ENCODE measurements around the gene TP53RK.

DNA sequence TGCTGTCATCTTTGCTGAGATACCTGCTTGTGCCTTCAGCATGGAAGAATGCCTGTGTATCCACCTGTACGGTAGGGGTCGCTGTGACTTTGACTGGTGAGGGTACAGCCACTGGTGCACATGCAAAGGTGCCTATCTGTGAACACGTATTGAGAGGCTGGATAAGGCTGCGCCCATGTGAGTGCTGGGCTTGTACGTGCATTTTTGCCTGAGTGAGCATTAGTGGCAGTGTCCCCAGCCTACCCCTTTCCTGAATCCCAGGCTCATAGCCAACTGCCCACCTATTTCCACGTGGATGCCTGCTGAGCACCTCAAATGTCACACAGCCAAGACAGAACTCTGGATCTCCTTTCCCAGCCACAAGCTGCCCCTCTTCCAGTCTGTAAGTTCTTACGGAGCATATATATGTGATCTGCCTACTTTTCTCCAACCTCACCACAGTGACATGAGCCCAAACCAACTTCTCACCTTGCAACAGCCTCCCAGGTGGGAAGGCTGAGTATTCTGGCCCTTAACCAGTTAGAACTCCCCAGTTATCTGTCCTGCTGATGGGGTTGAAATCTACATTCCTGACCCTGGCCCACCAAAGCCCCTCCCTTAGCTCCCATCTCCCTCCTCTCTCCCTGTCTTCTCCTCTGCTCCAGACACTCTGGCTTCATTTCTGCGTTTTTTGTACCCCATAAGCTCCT, 19.1 kb upstream of the TP53RK start:
- TF ChIP-seq, protein P1, sequence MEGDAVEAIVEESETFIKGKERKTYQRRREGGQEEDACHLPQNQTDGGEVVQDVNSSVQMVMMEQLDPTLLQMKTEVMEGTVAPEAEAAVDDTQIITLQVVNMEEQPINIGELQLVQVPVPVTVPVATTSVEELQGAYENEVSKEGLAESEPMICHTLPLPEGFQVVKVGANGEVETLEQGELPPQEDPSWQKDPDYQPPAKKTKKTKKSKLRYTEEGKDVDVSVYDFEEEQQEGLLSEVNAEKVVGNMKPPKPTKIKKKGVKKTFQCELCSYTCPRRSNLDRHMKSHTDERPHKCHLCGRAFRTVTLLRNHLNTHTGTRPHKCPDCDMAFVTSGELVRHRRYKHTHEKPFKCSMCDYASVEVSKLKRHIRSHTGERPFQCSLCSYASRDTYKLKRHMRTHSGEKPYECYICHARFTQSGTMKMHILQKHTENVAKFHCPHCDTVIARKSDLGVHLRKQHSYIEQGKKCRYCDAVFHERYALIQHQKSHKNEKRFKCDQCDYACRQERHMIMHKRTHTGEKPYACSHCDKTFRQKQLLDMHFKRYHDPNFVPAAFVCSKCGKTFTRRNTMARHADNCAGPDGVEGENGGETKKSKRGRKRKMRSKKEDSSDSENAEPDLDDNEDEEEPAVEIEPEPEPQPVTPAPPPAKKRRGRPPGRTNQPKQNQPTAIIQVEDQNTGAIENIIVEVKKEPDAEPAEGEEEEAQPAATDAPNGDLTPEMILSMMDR (IDR thresholded peaks at IDR 0.05): no peak
- no peak for TF ChIP-seq EP300 (IDR thresholded peaks at IDR 0.05)
